CD4-positive, alpha-beta T cell treated with Interleukin-21 for 1 hour (primary cell): ENCODE data around the gene SCARF1.

Source experiments
- DNase-seq: peaks from one replicate; pipeline ENCODE4 v3.0.0-alpha.2; 2020

The SCARF1 gene

DNA sequence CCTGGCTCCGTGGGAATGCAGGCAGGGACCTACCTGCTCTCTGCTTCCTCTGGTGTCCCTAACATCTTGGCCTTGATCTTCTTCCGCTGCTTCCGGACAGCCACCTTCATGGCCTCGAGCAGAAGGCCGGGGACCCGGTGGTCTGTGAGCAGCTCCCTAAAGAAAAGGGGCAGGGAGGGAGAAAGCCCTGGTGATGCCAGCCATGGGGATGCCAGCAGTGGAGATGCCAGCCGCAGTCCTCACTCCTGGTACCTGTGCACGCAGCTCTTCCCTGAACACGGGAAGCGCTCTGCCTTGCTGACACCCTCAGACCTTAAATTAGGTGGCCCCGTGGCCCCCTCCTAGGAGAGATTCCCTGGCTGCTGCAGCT lies 2.3 kb upstream of the SCARF1 start:
- no peak for DNase-seq

DNA sequence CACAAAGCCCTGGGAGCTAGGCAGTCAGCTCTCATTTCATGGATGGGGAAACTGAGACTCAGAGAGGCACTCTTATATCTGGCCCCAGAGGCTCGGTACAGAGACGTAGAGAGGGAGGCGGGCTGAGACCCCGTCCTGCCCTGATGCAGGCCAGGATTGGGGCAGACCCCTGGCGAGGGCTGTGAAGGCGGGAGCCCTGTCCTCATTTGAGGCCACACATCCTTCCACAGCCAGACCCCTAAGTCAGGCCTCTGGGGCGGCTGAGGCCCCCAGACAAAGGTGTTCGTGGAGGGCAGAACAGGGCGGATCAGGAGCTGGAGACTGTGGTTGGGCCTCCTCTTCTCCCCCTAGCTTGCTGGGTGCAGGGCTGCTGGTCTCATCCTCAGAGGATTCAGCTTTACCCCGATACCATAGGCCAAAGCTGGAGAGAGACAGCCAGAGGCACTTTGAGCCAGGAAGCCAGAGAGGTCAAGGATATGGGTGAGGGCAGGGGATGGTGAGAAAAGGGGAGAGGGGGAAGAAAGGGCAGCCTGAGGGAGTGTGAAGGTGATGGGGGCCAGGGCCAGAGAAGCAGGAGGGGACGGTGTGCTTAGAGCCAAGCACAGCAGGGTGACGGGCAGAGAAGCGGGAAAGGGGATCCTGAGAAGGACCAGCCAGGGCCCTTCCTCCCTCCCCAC lies 805 bp upstream of the SCARF1 start:
- no peak for DNase-seq

DNA sequence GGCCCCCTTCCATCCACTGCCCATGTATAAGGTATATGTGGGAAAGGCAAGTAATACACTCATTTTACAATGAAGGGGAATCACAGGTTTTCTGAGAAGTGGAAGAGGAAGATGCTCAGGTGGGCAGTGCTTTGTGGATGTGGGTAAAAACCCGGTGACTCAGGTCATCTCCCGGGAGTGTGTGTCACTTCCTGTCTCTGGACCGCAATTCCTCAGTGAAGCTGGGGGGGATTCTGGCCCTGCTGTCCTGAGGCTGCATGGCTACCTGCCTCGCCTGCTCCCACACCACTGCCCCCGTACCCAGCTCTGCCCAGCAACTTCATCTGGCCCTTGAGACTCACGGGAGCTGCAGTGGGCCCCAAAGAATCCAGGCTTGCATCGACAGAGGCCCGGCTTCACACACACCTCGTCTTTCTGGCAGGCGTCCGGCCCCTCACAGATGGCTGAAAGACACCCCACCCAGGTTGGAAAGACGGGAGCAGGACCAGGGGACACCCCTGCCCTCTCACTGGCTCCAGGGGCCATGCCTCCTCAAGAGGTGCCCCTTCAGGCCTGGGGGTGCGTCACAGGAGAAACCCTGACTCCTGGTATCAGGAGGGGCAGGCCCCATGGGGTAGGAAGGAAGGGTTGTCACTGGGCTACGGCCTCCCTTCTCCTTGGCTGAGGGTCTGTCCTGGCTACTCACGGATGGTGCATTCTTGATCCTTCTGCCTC lies 882 bp downstream of the SCARF1 start:
- peak; percentile 29 for DNase-seq

DNA sequence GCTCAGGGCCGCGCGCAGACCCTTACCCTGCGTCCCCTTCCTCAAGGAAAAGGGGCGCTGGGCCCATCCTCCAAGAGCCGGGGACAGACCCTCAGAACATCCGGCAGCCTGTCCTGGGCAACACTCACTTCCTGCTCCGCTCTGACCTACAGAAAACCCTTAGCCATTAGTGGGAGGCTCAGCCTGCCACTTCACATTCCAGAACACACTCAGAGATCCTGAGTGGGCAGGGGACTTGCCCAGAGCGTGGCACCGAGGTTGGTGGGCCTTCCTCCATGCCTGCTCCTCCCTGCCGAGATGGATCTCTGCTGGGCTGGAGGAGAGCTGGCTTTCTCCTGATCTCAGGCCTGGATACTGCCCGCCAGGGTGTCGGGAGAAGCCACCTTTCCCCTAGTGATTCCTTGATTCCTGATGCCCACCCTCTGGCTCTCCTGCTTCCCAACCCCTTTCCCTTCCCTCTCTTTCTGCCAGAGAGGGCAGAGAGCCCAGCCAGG lies 1.5 kb downstream of the SCARF1 start:
- no peak for DNase-seq

DNA sequence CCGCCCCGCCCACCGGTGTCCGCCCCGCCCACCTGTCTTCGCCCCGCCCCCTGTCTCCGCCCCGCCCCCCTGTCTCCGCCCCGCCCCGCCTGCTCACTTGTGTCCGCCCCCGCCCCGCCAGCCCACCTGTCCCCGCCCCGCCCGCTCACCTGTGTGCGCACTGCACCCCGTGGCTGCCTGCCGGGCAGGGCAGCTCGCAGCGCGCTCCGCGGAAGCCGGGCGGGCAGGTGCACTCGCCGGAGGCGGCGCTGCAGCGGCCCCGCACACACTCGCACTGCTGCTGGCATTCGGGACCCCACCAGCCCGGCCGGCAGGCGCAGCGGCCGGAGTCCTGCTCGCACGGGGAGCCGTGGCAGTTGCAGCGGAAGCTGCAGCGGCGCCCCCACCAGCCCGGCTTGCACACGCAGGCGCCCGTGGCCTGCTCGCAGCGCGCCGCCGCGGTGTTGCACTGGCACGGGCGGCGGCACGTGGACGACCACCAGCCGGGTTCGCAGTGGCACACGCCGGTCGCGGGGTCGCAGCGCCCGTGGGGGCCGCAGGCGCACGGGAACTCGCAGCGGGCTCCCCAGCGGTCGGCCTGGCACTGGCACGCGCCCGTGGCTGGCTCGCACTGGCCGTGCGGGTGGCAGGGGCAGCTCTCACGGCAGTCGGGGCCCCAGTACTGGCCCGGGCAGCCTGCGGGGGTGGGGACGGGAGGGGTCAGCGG lies 2.1 kb downstream of the SCARF1 start:
- peak; percentile 74 for DNase-seq

DNA sequence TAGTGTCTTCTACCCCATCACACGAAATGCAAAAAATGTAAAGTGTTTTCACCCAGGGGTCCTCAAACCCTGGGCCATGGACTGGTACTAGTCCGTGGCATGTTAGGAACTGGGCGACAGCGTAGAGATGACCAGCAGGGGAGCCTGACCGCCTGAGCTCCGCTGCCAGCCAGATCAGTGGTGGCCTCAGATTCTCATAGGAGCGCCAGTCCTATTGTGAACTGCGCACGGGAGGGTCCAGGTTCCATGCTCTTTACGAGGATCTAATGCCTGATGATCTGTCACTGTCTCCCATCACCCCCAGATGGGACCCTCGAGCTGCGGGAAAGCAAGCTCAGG lies 4.5 kb downstream of the SCARF1 start:
- DNase-seq: no peak

DNA sequence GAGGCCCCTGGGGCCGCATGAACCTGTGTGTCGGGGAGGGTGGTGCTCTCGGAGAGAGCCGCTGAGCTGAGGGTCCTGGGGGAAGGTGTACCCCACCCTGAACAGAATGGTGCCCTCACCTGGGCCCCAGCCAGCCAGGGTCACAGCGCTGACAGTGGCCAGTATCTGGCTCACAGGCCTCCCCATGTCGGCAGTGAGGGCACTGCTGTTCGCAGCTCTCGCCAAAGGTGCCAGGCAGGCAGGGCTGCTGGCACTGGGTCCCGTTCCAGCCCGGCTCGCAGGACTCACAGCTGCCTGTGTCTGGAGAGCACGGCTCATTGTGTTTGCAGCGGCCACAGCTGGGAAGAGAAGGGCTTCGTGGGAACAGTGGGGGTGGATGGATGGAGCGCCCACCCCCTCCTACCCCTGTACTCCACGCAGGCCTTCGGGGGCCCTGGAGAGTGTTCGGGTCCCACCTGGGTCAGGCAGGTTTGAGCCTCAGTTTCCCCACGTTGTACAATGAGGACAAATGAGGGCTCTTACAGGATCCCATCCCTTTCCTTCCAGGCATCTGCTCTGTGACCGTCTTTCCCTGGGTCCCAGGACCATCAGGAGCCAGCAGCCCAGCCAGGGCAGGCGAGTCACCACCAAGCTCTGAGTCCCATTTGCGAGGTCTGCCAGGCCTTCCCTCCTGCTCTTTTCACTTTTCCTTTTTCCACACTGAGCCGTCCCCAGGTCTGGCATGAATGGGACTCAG lies 5.0 kb downstream of the SCARF1 start:
- no peak for DNase-seq

DNA sequence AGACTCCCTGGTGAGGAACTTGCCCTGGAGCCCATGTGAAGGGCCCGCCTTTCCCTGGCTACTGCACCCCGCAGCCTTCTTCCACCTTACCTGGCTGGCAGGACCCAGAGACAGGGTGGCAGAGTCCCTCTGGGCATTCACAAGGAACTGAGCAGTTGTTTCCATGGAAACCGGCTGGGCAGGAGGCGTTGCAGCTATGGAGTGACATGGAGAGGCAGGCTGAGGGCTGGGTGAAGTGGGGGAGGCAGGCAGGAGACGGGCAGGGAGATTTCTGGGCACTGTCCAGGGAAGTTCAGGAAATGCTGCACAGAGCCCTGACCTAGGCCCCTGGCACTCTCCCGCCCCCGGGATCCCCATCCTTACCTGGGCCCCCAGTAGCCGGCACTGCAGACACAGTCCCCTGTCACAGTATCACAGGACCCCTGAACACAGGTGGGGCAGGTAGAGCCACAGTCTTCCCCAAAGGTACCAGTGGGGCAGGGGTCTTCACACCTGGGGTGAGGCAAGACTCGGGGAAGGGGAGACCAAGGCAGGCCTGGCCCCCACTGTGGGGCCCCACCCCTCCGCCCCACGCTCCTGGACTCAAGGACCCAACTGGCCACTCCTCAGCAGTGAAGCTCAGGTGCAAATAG lies 5.9 kb downstream of the SCARF1 start:
- DNase-seq: no peak

DNA sequence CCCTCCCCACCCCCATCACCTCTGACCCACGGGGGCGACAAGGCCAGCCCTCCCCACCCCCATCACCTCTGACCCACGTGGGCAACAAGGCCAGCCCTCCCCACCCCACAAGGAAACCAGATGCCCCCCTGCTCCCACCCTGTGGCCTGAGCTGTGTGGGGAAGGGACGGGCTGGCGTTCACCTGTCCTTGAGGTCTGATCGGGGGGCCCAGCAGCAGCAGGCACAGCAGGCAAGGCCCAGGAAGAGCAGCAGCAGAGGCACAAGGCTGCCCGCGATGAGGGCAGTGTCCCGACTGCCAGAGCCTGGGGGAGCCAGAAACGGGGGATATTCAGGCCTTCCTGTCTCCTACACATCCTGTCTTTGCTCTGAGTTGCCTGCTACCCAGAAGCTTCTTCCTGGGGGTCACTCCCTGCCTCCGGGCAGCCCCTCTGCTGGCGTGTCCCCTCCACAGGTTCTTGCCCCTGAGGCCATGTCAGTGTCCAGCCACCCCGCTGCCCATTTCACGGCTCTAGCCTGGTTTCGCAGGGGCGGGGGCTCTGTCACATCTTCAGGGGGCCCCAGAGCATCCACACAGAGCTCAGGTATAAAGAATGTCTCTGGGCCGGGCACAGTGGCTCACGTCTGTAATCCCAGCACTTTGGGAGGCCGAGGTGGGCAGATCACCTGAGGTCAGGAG lies 6.8 kb downstream of the SCARF1 start:
- no peak for DNase-seq

DNA sequence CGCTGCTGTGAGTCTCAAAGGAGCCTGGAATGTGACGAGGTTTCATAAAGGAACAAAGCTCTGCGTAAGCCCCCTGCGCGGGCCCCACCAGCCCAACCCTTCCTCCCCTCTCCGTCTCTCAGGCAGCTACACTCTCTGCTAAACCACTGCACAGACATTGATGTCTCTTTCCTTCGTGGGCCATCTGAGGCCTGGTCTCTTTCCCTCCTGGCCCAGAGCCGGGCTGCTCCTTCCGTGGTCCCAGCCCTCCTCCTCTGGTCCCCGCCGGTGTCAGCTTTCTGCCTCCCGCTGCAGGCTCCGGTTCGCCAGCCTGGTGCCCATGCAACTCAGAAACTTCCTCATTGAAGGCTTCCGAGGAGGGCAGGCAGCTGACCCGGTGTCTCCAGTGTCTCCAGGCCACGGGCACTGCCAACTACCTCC lies 7.4 kb downstream of the SCARF1 start:
- DNase-seq: no peak

DNA sequence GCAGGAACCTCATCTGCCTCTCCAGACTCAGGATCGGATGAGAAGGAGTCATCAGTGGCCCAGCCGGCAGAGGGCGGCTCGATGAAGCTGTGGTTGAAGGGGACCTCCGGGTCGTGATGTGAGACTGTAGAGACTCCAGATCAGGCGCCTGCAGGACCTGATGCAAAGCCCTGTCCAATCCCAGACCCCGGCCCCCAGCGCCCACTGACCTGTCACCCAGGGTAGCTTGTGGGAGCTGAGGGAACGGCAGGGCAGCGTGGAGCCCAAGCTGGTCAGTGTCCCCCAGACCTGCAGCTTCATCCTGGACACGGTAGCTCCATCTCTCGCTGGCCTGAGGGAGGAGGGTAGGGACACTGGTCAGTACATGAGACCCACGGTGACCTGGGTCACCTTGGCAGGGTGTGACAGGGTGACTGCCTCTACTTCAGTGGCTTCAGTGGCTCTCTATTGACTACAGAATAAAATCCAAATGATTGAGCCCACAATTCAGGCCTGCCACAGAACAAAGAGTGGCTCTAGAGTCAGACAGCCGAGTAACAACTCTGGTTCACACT lies 8.7 kb downstream of the SCARF1 start:
- DNase-seq: no peak

DNA sequence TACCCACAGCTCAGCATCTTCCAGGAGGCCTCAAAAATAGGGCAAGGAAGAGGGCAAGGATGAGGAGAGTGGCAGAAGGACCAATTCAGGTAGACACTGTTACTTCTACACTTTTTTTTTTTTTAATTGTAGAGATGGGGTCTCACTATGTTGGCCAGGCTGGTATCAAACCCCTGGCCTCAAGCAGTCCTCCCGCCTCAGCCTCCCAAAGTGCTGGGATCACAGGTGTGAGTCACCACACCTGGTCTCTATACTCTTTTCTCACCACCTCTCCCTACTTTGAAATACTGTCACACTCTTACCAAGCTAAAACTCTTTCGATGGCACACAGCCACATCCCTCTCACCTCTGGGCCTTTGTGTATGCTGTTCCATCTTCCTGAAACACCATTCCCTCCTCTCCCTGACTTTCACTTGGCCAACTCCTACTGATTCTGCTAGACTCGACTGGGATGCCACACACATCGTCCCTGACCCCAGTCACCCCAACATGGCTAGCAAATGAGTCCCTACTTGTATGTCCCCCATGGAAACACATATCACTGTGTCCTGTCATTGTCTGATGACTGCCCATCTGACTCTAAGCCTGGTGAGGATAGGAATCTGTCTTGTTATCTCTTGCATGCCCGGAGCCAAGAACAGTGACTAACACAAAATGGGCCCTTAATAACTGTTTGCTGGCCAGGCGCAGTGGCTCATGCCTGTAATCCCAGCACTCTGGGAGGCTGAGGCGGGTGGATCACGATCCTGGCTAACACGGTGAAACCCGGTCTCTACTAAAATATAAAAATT lies 9.7 kb downstream of the SCARF1 start:
- no peak for DNase-seq

DNA sequence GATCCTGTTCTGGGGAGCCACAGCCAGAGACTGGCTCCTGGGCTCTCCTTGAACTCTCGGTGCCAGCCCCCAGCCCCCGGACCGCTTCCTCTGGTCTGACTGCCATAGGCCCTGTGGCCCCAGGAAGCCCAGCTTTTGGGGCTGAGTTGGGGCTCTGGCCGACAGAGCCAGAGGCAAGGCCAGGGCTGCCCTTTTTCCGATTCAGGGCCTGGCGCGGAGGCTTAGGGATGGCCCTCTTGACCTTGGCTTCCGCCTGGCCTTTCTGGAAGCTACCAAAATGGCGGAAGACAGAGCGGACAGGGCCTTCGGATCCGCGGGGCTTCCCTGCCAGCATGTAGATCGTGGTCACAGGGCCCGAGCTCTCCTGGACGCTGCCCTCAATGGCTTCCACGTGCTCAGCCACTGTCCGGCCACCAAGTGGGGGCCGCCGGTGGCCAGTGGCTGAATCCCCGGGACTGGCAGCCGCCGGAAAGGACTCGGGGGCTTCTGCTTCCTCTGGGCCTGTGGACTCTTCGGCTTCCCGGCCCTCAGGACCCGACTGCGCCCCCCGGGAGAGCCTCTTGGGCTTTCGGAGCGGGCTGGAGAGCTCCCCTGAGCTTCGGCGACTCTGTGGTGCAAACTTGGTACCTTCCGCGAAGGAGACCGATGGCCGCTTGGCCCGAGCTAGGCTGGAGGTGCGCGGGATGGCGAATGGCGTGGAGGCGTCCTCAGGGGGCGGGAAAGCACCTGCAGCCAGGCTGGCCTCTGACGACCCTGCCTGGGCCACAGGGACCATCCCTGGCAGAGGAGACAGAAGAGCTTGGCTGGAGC lies 10.5 kb downstream of the SCARF1 start:
- DNase-seq: no peak

DNA sequence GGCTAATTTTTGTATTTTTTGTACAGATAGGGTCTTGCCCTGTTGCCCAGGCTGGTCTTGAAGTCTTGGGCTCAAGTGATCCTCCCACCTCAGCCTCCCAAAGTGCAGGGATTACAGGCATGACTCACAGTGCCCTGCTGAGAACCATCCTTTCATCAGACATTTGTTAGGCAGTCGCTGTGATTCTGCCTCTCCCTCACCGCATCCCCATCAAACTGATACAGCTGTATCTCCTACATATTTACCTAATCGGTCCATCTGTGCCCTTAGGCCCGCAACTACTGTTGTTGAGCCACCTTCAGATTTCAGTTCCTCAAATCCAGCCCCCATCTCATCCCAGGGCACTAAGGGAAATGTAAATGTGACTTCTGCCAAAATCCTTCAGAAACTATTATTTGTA lies 14.9 kb downstream of the SCARF1 start:
- DNase-seq: no peak

DNA sequence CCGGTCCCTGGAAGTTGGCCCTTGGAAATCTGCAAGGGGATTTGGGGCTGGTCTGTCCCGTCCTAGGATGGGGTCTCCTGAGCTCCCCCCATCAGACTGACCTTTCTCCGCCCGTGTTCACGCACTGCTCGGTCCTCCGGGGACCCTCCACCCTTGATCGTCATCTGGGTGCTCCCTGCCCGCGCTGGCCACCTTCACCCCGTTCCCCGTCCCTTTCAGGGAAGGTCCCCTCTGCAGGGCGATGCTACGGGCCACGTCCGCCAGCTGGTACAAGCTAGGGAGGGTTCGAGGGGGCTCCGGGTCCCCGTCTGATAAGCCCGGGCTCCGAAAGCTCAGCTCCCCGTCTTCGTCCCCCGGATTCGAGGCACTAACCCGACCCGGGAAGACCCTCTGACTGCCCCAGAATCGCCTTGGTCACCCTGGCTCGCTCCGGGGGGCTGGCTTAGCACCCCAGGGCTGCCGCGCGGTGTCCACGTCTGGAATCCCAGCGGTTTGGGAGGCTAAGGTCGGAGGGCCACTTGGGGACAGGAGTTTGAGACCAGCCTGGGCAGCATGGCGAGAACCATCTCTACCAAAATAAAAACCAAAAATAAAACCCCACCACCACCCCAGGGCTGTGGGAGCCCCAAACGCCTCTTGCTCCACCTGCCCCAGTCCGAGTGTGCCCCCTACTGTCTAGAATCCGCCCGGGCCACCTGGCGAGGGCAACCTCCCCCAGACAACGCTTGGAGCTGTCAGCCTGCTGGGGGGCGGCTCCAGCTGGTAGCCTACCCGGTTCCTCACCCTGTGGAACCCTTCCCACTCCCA lies 15.8 kb downstream of the SCARF1 start:
- DNase-seq: peak; percentile 78

DNA sequence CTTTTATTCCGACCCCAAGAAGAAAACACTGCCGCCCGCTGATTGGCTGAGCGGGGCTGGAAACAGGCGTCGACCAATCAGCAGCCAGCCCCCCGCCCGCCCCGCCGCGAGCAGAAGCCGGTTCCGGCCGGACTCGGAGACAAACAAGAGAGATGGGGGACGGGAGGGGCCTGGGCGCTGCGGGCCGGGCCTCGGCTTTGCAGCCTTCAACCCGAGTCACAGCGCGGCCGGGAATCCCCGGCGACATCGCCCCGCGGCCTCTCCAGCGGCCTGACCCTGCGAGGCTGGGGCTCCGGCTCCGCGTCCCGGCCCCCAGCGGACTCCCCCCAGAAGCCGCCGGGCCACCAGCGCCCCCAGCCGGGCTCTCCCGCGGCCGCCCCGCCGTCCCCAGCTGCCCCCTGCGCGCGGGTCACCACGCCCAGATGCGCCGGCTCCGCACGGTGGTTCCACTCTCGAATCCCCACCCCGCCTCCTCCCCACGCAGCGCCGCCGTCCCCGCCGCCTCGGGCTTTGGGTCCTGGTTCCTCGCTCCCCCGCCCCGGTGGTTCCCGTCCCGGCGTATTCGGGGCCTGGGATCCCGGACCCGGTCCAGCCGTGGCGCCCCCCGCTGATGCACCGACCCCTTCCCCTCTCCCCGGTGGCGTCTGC lies 16.6 kb downstream of the SCARF1 start:
- DNase-seq: peak; percentile 93

DNA sequence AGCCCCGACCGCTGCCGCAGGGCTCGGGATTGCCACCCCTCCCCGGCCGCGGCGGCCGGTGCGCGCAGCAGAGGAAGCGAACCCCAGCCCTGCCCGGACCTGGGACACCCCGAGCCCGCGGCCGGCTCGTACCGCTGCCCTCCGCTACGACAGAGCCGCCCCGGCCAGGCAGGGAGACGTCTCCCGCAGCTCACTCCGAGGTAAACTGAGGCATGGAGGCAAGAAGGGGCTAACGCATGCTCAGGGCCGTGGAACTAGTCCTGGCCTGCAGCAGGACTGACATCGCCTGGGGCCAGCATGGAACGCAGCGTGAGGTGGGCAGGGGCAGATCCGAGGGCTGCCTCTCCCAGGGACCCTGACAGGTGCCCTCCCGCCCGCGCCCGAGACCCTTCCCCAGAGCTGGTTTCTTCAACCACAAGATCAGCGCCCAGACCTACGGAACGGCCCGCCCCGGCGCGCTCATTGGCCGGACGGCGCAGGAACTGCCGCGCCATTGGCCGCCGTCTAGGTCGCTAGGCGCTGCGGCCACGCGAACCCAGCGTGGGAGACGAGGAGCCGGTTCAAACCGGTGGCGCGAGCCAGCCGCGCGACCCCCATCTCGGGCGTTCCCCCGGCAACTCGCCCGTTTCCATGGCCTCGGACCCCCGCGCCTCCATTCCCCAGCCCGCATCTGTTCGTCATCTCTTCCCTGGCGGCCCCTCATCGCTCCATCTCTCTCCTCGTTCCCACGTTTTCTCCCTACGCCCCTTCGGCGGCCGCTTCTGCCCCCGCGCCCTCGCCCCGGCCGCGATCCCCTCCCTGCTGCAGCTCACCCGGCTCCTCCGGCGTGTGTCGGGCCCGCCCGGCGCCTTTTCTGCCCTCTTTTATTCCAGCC lies 17.3 kb downstream of the SCARF1 start, which contains the start of gene SLC43A2:
SLC43A2 (minus strand) TSS at position 853 of the 874 bp plus-strand sequence. CDS start 960 bp downstream, outside the sequence.
- DNase-seq: peak; percentile 78
